ENCODE results near the gene CCDC47.

DNA sequence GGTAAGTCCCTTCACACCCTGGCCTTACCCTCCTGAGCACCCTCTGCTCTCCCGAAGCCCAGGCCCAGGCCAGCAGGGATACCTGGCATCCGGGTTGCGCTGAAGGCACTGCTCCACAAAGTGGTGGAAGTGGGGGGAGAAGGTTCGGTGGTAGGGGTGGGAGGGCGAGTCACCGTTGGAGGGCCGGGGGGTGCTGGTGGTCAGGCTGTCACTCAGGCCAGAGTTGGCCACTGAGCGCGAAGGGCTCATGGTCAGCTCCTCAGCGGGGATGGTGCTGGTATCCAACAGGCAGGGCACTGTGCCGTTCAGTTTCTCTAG, 69.2 kb downstream of the CCDC47 start:
- TF ChIP-seq, protein P1, sequence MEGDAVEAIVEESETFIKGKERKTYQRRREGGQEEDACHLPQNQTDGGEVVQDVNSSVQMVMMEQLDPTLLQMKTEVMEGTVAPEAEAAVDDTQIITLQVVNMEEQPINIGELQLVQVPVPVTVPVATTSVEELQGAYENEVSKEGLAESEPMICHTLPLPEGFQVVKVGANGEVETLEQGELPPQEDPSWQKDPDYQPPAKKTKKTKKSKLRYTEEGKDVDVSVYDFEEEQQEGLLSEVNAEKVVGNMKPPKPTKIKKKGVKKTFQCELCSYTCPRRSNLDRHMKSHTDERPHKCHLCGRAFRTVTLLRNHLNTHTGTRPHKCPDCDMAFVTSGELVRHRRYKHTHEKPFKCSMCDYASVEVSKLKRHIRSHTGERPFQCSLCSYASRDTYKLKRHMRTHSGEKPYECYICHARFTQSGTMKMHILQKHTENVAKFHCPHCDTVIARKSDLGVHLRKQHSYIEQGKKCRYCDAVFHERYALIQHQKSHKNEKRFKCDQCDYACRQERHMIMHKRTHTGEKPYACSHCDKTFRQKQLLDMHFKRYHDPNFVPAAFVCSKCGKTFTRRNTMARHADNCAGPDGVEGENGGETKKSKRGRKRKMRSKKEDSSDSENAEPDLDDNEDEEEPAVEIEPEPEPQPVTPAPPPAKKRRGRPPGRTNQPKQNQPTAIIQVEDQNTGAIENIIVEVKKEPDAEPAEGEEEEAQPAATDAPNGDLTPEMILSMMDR (IDR thresholded peaks at IDR 0.05; ENCODE audit: low read depth, low read length, poor library complexity, severe bottlenecking): no peak
- no peak for TF ChIP-seq EZH2phosphoT487 (IDR thresholded peaks at IDR 0.05; ENCODE audit: borderline replicate concordance, low read length)

Data from DOHH2 (cell line).